ENCODE measurements around the gene ACACB.
A peak's percentile ranks its signal among the peaks of the same experiment; 100 is the strongest.

ACACB gene

GRCh38 chr12:109222062-109222461, 105.7 kb downstream of the ACACB start:
- no peak for TF ChIP-seq CTCF (IDR thresholded peaks at IDR 0.05; ENCODE audit: low read depth, low read length)
- Histone ChIP-seq H3K27ac (peak overlapping the region; percentile 31), H3K36me3 (no peaks in the 10 kb centered on the region; the same call in 1 of the 2 replicates), H3K4me3 (ENCODE audit: low read depth, low read length) (no peak overlapping the region), H3K27me3 (ENCODE audit: insufficient read depth, low read depth, severe bottlenecking) (no peaks in the 10 kb centered on the region), H3K9me3 (ENCODE audit: severe bottlenecking) (no peaks in the 10 kb centered on the region)
- peak; percentile 28 for DNase-seq

GRCh38 chr12:109222496-109222895, 106.1 kb downstream of the ACACB start:
- no peaks in the 10 kb centered on the region for H3K27me3 ChIP-seq (ENCODE audit: insufficient read depth, low read depth, severe bottlenecking)
- H3K36me3 ChIP-seq = no peaks in the 10 kb centered on the region; the same call in 1 of the 2 replicates
- DNase-seq = no peak
- no peaks in the 10 kb centered on the region for H3K9me3 ChIP-seq (ENCODE audit: severe bottlenecking)
- no peak overlapping the region for H3K4me3 ChIP-seq (ENCODE audit: low read depth, low read length)
- peak overlapping the region; percentile 31 for H3K27ac ChIP-seq
- no peak for TF ChIP-seq CTCF (IDR thresholded peaks at IDR 0.05; ENCODE audit: low read depth, low read length)

GRCh38 chr12:109223211-109223610, 106.8 kb downstream of the ACACB start:
- Histone ChIP-seq H3K36me3 (no peaks in the 10 kb centered on the region; the same call in 1 of the 2 replicates), H3K9me3 (ENCODE audit: severe bottlenecking) (no peaks in the 10 kb centered on the region), H3K27ac (no peak overlapping the region), H3K27me3 (ENCODE audit: insufficient read depth, low read depth, severe bottlenecking) (no peaks in the 10 kb centered on the region), H3K4me3 (ENCODE audit: low read depth, low read length) (no peak overlapping the region)
- DNase-seq = no peak
- 0 out of 2 replicates have a peak, but pooled peaks have one; percentile 6 for TF ChIP-seq CTCF (IDR thresholded peaks at IDR 0.05; ENCODE audit: low read depth, low read length)

GRCh38 chr12:109223868-109224267, 107.5 kb downstream of the ACACB start:
- no peaks in the 10 kb centered on the region for H3K9me3 ChIP-seq (ENCODE audit: severe bottlenecking)
- TF ChIP-seq CTCF (IDR thresholded peaks at IDR 0.05; ENCODE audit: low read depth, low read length) = no peak
- no peak overlapping the region for H3K27ac ChIP-seq
- no peak overlapping the region for H3K4me3 ChIP-seq (ENCODE audit: low read depth, low read length)
- no peaks in the 10 kb centered on the region for H3K27me3 ChIP-seq (ENCODE audit: insufficient read depth, low read depth, severe bottlenecking)
- DNase-seq = no peak
- H3K36me3 ChIP-seq = no peaks in the 10 kb centered on the region; the same call in 1 of the 2 replicates

GRCh38 chr12:109228664-109229063, 112.3 kb downstream of the ACACB start:
- Histone ChIP-seq H3K36me3 (no peaks in the 10 kb centered on the region), H3K9me3 (ENCODE audit: severe bottlenecking) (no peaks in the 10 kb centered on the region), H3K27ac (no peak overlapping the region), H3K4me3 (ENCODE audit: low read depth, low read length) (no peak overlapping the region), H3K27me3 (ENCODE audit: insufficient read depth, low read depth, severe bottlenecking) (no peaks in the 10 kb centered on the region)
- TF ChIP-seq CTCF (IDR thresholded peaks at IDR 0.05; ENCODE audit: low read depth, low read length) = no peak
- DNase-seq = no peak

- DNase-seq = no peak
- no peak for TF ChIP-seq CTCF (IDR thresholded peaks at IDR 0.05; ENCODE audit: low read depth, low read length)
- Histone ChIP-seq H3K27ac (no peak overlapping the region), H3K4me3 (ENCODE audit: low read depth, low read length) (no peak overlapping the region), H3K9me3 (ENCODE audit: severe bottlenecking) (no peaks in the 10 kb centered on the region), H3K27me3 (ENCODE audit: insufficient read depth, low read depth, severe bottlenecking) (no peaks in the 10 kb centered on the region), H3K36me3 (no peaks in the 10 kb centered on the region; the same call in 1 of the 2 replicates)
These were observed 113.8 kb downstream of the ACACB start for GRCh38 chr12:109230193-109230592.

All from WERI-Rb-1 (cell line).